ENCODE results near the gene RNF166.

RNF166 gene

GRCh38 chr16:88739139-88739976 is 33.1 kb upstream of the RNF166 start:
- DNase-seq (ENCODE audit: low read depth): no peak

GRCh38 chr16:88738151-88739084 is 32.2 kb upstream of the RNF166 start:
- DNase-seq (ENCODE audit: low read depth): no peak

- DNase-seq (ENCODE audit: low read depth): no peak
Observed at GRCh38 chr16:88737298-88738150, 31.3 kb upstream of the RNF166 start.

GRCh38 chr16:88736496-88736895 is 30.3 kb upstream of the RNF166 start:
- no peak for DNase-seq (ENCODE audit: low read depth)

GRCh38 chr16:88736088-88736487 is 29.9 kb upstream of the RNF166 start:
- no peak for DNase-seq (ENCODE audit: low read depth)

GRCh38 chr16:88735616-88736015 is 29.4 kb upstream of the RNF166 start:
- DNase-seq (ENCODE audit: low read depth): no peak

- no peak for DNase-seq (ENCODE audit: low read depth)
Observed at GRCh38 chr16:88735121-88735520, 28.9 kb upstream of the RNF166 start.

GRCh38 chr16:88734361-88734728 is 28.1 kb upstream of the RNF166 start:
- DNase-seq (ENCODE audit: low read depth): no peak

GRCh38 chr16:88733630-88734360 is 27.6 kb upstream of the RNF166 start:
- no peak for DNase-seq (ENCODE audit: low read depth)

- DNase-seq (ENCODE audit: low read depth): no peak
Observed at GRCh38 chr16:88732961-88733294, 26.7 kb upstream of the RNF166 start.

- DNase-seq (ENCODE audit: low read depth): no peak
Observed at GRCh38 chr16:88732172-88732960, 26.2 kb upstream of the RNF166 start.

- no peak for DNase-seq (ENCODE audit: low read depth)
Observed at GRCh38 chr16:88731699-88732098, 25.5 kb upstream of the RNF166 start.

- no peak for DNase-seq (ENCODE audit: low read depth)
Observed at GRCh38 chr16:88730632-88731607, 24.7 kb upstream of the RNF166 start.

GRCh38 chr16:88727871-88728270 is 21.7 kb upstream of the RNF166 start:
- DNase-seq (ENCODE audit: low read depth): no peak

GRCh38 chr16:88726981-88727380 is 20.8 kb upstream of the RNF166 start:
- DNase-seq (ENCODE audit: low read depth): no peak

- no peak for DNase-seq (ENCODE audit: low read depth)
Observed at GRCh38 chr16:88726408-88726749, 20.2 kb upstream of the RNF166 start.

- no peak for DNase-seq (ENCODE audit: low read depth)
Observed at GRCh38 chr16:88725609-88726407, 19.6 kb upstream of the RNF166 start.

- DNase-seq (ENCODE audit: low read depth): no peak
Observed at GRCh38 chr16:88724855-88725555, 18.8 kb upstream of the RNF166 start.
